OCI-LY3 (cell line): ENCODE results near the gene JARID2.

Experiments
- H2AFZ ChIP-seq: fragments of 200-600, 300-600 bp; shearing (Covaris generic); 2 replicates; pipeline ENCODE4 v1.6.0; 2014; ENCODE audit warnings: antibody characterized with exemption, low read depth, low read length
- H3K27ac ChIP-seq: fragments of 200-600, 300-600 bp; sonication (generic); 2 replicates; pipeline ENCODE4 v1.5.1; 2014; ENCODE audit warnings: mild to moderate bottlenecking, low read length, moderate library complexity, mixed read lengths
- H3K27me3 ChIP-seq: fragments of 200-600, 300-600 bp; sonication (generic); 2 replicates; pipeline ENCODE4 v1.6.1; 2014; ENCODE audit warnings: low read depth, low read length, mixed read lengths
- H3K36me3 ChIP-seq: fragments of 200-600, 300-600 bp; sonication (generic); replicated peaks from 2 replicates; pipeline ENCODE3; 2014; ENCODE audit warnings: low read depth, low read length, mixed read lengths
- H3K4me1 ChIP-seq: fragments of 300-600, 200-600 bp; sonication (generic); 2 replicates; pipeline ENCODE4 v1.6.1; 2014; ENCODE audit warnings: low read length, mixed read lengths
- H3K4me2 ChIP-seq: fragments of 200-600, 300-600 bp; sonication (generic); 2 replicates; pipeline ENCODE4 v1.6.1; 2014; ENCODE audit warnings: low read length, mixed read lengths
- H3K4me3 ChIP-seq: fragments of 300-600, 200-600 bp; sonication (generic); 2 replicates; pipeline ENCODE4 v1.5.1; 2014; ENCODE audit warnings: antibody characterized with exemption, mild to moderate bottlenecking, low read length, moderate library complexity
- H3K79me2 ChIP-seq: fragments of 300-600, 200-600 bp; shearing (Covaris generic); 2 replicates; pipeline ENCODE4 v1.6.1; 2014; ENCODE audit warnings: mild to moderate bottlenecking, low read length, mixed read lengths
- H3K9ac ChIP-seq: fragments of 300-600, 200-600 bp; shearing (Covaris generic); 2 replicates; pipeline ENCODE4 v1.6.0; 2014; ENCODE audit warnings: mild to moderate bottlenecking, low read length, moderate library complexity
- H3K9me3 ChIP-seq: fragments of 200-600, 300-600 bp; shearing (Covaris generic); 2 replicates; pipeline ENCODE4 v1.6.1; 2014; ENCODE audit warnings: low read length, mixed read lengths; ENCODE audit not compliant: insufficient read depth
- H4K20me1 ChIP-seq: fragments of 200-600, 300-600 bp; sonication (generic); 2 replicates; pipeline ENCODE4 v1.6.1; 2016; ENCODE audit warnings: low read length, mixed read lengths; ENCODE audit not compliant: insufficient read depth
- CTCF ChIP-seq: fragments of 200-600, 300-600 bp; sonication (generic); IDR thresholded peaks from 2 replicates; pipeline ENCODE4 v1.5.1; 2014; ENCODE audit warnings: antibody characterized with exemption, low read length, low read depth
- EZH2phosphoT487 ChIP-seq: fragments of 200-600 bp; shearing (Covaris generic); IDR thresholded peaks from 2 replicates; pipeline ENCODE4 v1.6.1; 2018; ENCODE audit warnings: antibody characterized with exemption, mixed run types, low read depth

Gene JARID2

GRCh38 chr6:15491255-15491985 is 245.6 kb downstream of the JARID2 start:
- Histone ChIP-seq H3K4me1 (peaks cover 6% of the 10 kb centered on the region; the same call in 1 of the 2 replicates), H2AFZ (no peak overlapping the region), H3K4me2 (no peak overlapping the region)

GRCh38 chr6:15491986-15492269 is 246.1 kb downstream of the JARID2 start:
- H3K27ac ChIP-seq = no peak overlapping the region
- H3K27me3 ChIP-seq = no peaks in the 10 kb centered on the region
- TF ChIP-seq EZH2phosphoT487 = no peak
- no peak for TF ChIP-seq CTCF
- H3K79me2 ChIP-seq = no peaks in the 10 kb centered on the region
- H2AFZ ChIP-seq = no peak overlapping the region
- H4K20me1 ChIP-seq = 0 out of 2 replicates have a peak, but pooled peaks cover 5% of the 10 kb centered on the region
- no peak overlapping the region for H3K9ac ChIP-seq
- peaks cover 6% of the 10 kb centered on the region for H3K36me3 ChIP-seq
- H3K4me3 ChIP-seq = no peak overlapping the region
- H3K4me2 ChIP-seq = no peak overlapping the region
- peaks cover 6% of the 10 kb centered on the region; the same call in 1 of the 2 replicates for H3K4me1 ChIP-seq
- H3K9me3 ChIP-seq = no peaks in the 10 kb centered on the region

More at GRCh38 chr6:15491255-15491985, 245.6 kb downstream of the JARID2 start:
- H3K27ac ChIP-seq = no peak overlapping the region
- peaks cover 6% of the 10 kb centered on the region for H3K36me3 ChIP-seq
- H3K27me3 ChIP-seq = no peaks in the 10 kb centered on the region
- H4K20me1 ChIP-seq = 0 out of 2 replicates have a peak, but pooled peaks cover 5% of the 10 kb centered on the region
- peak; percentile 88 for TF ChIP-seq CTCF
- no peak for TF ChIP-seq EZH2phosphoT487
- no peak overlapping the region for H3K4me3 ChIP-seq
- H3K9ac ChIP-seq = no peak overlapping the region
- no peaks in the 10 kb centered on the region for H3K9me3 ChIP-seq
- no peaks in the 10 kb centered on the region for H3K79me2 ChIP-seq

- 0 out of 2 replicates have a peak, but pooled peaks cover 8% of the 10 kb centered on the region for H4K20me1 ChIP-seq
- peaks cover 6% of the 10 kb centered on the region; the same call in 1 of the 2 replicates for H3K4me1 ChIP-seq
- H3K79me2 ChIP-seq = no peaks in the 10 kb centered on the region
- H3K27me3 ChIP-seq = no peaks in the 10 kb centered on the region
- H3K9me3 ChIP-seq = no peaks in the 10 kb centered on the region
- TF ChIP-seq EZH2phosphoT487 (no peak), CTCF (no peak)
- no peak overlapping the region for H3K9ac ChIP-seq
- H3K4me2 ChIP-seq = no peak overlapping the region
- H3K36me3 ChIP-seq = peaks cover 1% of the 10 kb centered on the region
- H3K4me3 ChIP-seq = no peak overlapping the region
- H2AFZ ChIP-seq = no peak overlapping the region
- H3K27ac ChIP-seq = no peak overlapping the region
Measured at GRCh38 chr6:15493437-15494168, 247.7 kb downstream of the JARID2 start.

- H3K36me3 ChIP-seq = no peaks in the 10 kb centered on the region
- H3K4me2 ChIP-seq = no peak overlapping the region
- H3K27ac ChIP-seq = no peak overlapping the region
- no peaks in the 10 kb centered on the region for H3K27me3 ChIP-seq
- H3K4me1 ChIP-seq = peaks cover 6% of the 10 kb centered on the region; the same call in 1 of the 2 replicates
- H3K4me3 ChIP-seq = no peak overlapping the region
- H4K20me1 ChIP-seq = 0 out of 2 replicates have a peak, but pooled peaks cover 8% of the 10 kb centered on the region
- no peaks in the 10 kb centered on the region for H3K9me3 ChIP-seq
- TF ChIP-seq CTCF (no peak), EZH2phosphoT487 (no peak)
- no peak overlapping the region for H2AFZ ChIP-seq
- H3K79me2 ChIP-seq = no peaks in the 10 kb centered on the region
- H3K9ac ChIP-seq = no peak overlapping the region
Measured at GRCh38 chr6:15495375-15495901, 249.6 kb downstream of the JARID2 start.
